NOMO-1 (cell line): Measurements from ENCODE around the gene CBFA2T3.

ENCODE experiments used
- DNase-seq, 2 experiments: peaks; one replicate each; lab custom pipeline; 2025; ENCODE audit not compliant: unreplicated experiment in 2 of 2; lab: John Stamatoyannopoulos, UW

The CBFA2T3 gene

GRCh38 chr16:89000207-89000959, 23.4 kb upstream of the CBFA2T3 start:
- DNase-seq = no peak

GRCh38 chr16:88999457-89000206, 22.6 kb upstream of the CBFA2T3 start:
- no peak for DNase-seq

GRCh38 chr16:88995746-88996535, 18.9 kb upstream of the CBFA2T3 start:
- DNase-seq = no peak

- no peak for DNase-seq
These were observed 18.2 kb upstream of the CBFA2T3 start for GRCh38 chr16:88995194-88995593.

- no peak for DNase-seq
These were observed 17.7 kb upstream of the CBFA2T3 start for GRCh38 chr16:88994695-88995094.

GRCh38 chr16:88993946-88994600, 17.1 kb upstream of the CBFA2T3 start:
- DNase-seq = no peak

GRCh38 chr16:88993166-88993761, 16.3 kb upstream of the CBFA2T3 start:
- DNase-seq = peak; percentile 40 to 70

- no peak for DNase-seq
These were observed 15.6 kb upstream of the CBFA2T3 start for GRCh38 chr16:88992351-88993165.

- DNase-seq = no peak
These were observed 14.9 kb upstream of the CBFA2T3 start for GRCh38 chr16:88991813-88992350.

GRCh38 chr16:88989852-88990547, 13.0 kb upstream of the CBFA2T3 start:
- DNase-seq = no peak

- DNase-seq = no peak
These were observed 12.2 kb upstream of the CBFA2T3 start for GRCh38 chr16:88988980-88989811.

GRCh38 chr16:88985521-88985920, 8.5 kb upstream of the CBFA2T3 start:
- no peak for DNase-seq

GRCh38 chr16:88983771-88984687, 7.0 kb upstream of the CBFA2T3 start:
- DNase-seq = no peak

GRCh38 chr16:88983165-88983564, 6.2 kb upstream of the CBFA2T3 start:
- DNase-seq = no peak

GRCh38 chr16:88982286-88983084, 5.5 kb upstream of the CBFA2T3 start:
- DNase-seq = no peak
